ENCODE results near the gene GJC1. TPM values are rescaled to one million over a fixed set of nuclear protein-coding genes. Genes with fewer than 3 reads are reported as not detected.

The GJC1 gene
- total RNA-seq, 1 donor from 2014 or later = 36.9 TPM

GRCh38 chr17:44801880-44802279 lies 28.2 kb downstream of the GJC1 start:
- DNase-seq (ENCODE audit: low read depth) = no peak
- Histone ChIP-seq H3K36me3 (ENCODE audit: control insufficient read depth, insufficient read depth, low read length) (peaks cover 5% of the 10 kb centered on the region), H3K4me3 (ENCODE audit: low read depth, low read length) (no peak overlapping the region), H3K27me3 (ENCODE audit: control insufficient read depth, insufficient read depth, low read length) (no peaks in the 10 kb centered on the region)
- no peak for TF ChIP-seq CTCF (IDR thresholded peaks at IDR 0.05; ENCODE audit: insufficient read depth, low read length, poor library complexity, severe bottlenecking)

GRCh38 chr17:44798356-44798755 lies 31.7 kb downstream of the GJC1 start:
- DNase-seq (ENCODE audit: low read depth) = no peak
- H3K27me3 ChIP-seq (ENCODE audit: control insufficient read depth, insufficient read depth, low read length) = no peaks in the 10 kb centered on the region
- TF ChIP-seq CTCF (IDR thresholded peaks at IDR 0.05; ENCODE audit: insufficient read depth, low read length, poor library complexity, severe bottlenecking) = no peak
- peaks cover 1% of the 10 kb centered on the region for H3K36me3 ChIP-seq (ENCODE audit: control insufficient read depth, insufficient read depth, low read length)
- no peak overlapping the region for H3K4me3 ChIP-seq (ENCODE audit: low read depth, low read length)

- no peaks in the 10 kb centered on the region for H3K27me3 ChIP-seq (ENCODE audit: control insufficient read depth, insufficient read depth, low read length)
- no peak for TF ChIP-seq CTCF (IDR thresholded peaks at IDR 0.05; ENCODE audit: insufficient read depth, low read length, poor library complexity, severe bottlenecking)
- DNase-seq (ENCODE audit: low read depth) = no peak
- no peak overlapping the region for H3K4me3 ChIP-seq (ENCODE audit: low read depth, low read length)
- peaks cover 1% of the 10 kb centered on the region for H3K36me3 ChIP-seq (ENCODE audit: control insufficient read depth, insufficient read depth, low read length)
Observed at GRCh38 chr17:44797802-44798201, 32.3 kb downstream of the GJC1 start.

- H3K27me3 ChIP-seq (ENCODE audit: control insufficient read depth, insufficient read depth, low read length) = no peaks in the 10 kb centered on the region
- H3K36me3 ChIP-seq (ENCODE audit: control insufficient read depth, insufficient read depth, low read length) = peaks cover 1% of the 10 kb centered on the region
- no peak overlapping the region for H3K4me3 ChIP-seq (ENCODE audit: low read depth, low read length)
- no peak for DNase-seq (ENCODE audit: low read depth)
- TF ChIP-seq CTCF (IDR thresholded peaks at IDR 0.05; ENCODE audit: insufficient read depth, low read length, poor library complexity, severe bottlenecking) = no peak
Observed at GRCh38 chr17:44796731-44797130, 33.4 kb downstream of the GJC1 start.

GRCh38 chr17:44795928-44796327 lies 34.2 kb downstream of the GJC1 start:
- Histone ChIP-seq H3K36me3 (ENCODE audit: control insufficient read depth, insufficient read depth, low read length) (peaks cover 1% of the 10 kb centered on the region), H3K27me3 (ENCODE audit: control insufficient read depth, insufficient read depth, low read length) (no peaks in the 10 kb centered on the region), H3K4me3 (ENCODE audit: low read depth, low read length) (no peak overlapping the region)
- TF ChIP-seq CTCF (IDR thresholded peaks at IDR 0.05; ENCODE audit: insufficient read depth, low read length, poor library complexity, severe bottlenecking) = no peak
- DNase-seq (ENCODE audit: low read depth) = no peak

- H3K27me3 ChIP-seq (ENCODE audit: control insufficient read depth, insufficient read depth, low read length) = no peaks in the 10 kb centered on the region
- no peak for TF ChIP-seq CTCF (IDR thresholded peaks at IDR 0.05; ENCODE audit: insufficient read depth, low read length, poor library complexity, severe bottlenecking)
- H3K36me3 ChIP-seq (ENCODE audit: control insufficient read depth, insufficient read depth, low read length) = peaks cover 1% of the 10 kb centered on the region
- no peak overlapping the region for H3K4me3 ChIP-seq (ENCODE audit: low read depth, low read length)
- DNase-seq (ENCODE audit: low read depth) = no peak
Observed at GRCh38 chr17:44795421-44795820, 34.7 kb downstream of the GJC1 start.
